HG03139 (cell line): ENCODE data around the gene SDHC.
"Not testable (repeated sequence)": the region's sequence is repeated elsewhere in the genome, so short reads cannot be mapped to it uniquely, and the experiment has no call there.

ENCODE experiments used
- ATAC-seq: cut with Tn5 transposase; IDR thresholded peaks from one replicate; pipeline ENCODE4 v1.9.1; 2021; ENCODE audit not compliant: unreplicated experiment

Gene SDHC

GRCh38 chr1:161309868-161310267 lies 4.3 kb upstream of the SDHC start, which contains the start of gene MPZ:
MPZ (minus strand) TSS chr1:161309968; CDS start chr1:161309905, 63 bp downstream.
- no peak for ATAC-seq

GRCh38 chr1:161311595-161312181 lies 2.5 kb upstream of the SDHC start:
- no peak for ATAC-seq

GRCh38 chr1:161313554-161314200 lies 504 bp upstream of the SDHC start:
- no peak for ATAC-seq

GRCh38 chr1:161315841-161316674 lies 1.9 kb downstream of the SDHC start:
- not testable (repeated sequence) for ATAC-seq

GRCh38 chr1:161324020-161324419 lies 9.8 kb downstream of the SDHC start:
- ATAC-seq = no peak

- no peak for ATAC-seq
Measured at GRCh38 chr1:161330346-161330745, 16.2 kb downstream of the SDHC start.

GRCh38 chr1:161333166-161333565 lies 19.0 kb downstream of the SDHC start:
- ATAC-seq = no peak

GRCh38 chr1:161335796-161336195 lies 21.6 kb downstream of the SDHC start:
- ATAC-seq = no peak

- ATAC-seq = no peak
Measured at GRCh38 chr1:161342177-161342576, 28.0 kb downstream of the SDHC start.

- ATAC-seq = no peak
Measured at GRCh38 chr1:161342821-161343220, 28.6 kb downstream of the SDHC start.

- ATAC-seq = no peak
Measured at GRCh38 chr1:161350671-161351070, 36.5 kb downstream of the SDHC start.

- ATAC-seq = no peak
Measured at GRCh38 chr1:161351482-161351881, 37.3 kb downstream of the SDHC start.

- ATAC-seq = no peak
Measured at GRCh38 chr1:161357073-161357472, 42.9 kb downstream of the SDHC start.

GRCh38 chr1:161359291-161359690 lies 45.1 kb downstream of the SDHC start:
- no peak for ATAC-seq

- ATAC-seq = no peak
Measured at GRCh38 chr1:161364332-161364731, 50.2 kb downstream of the SDHC start.

GRCh38 chr1:161365207-161365606 lies 51.0 kb downstream of the SDHC start:
- no peak for ATAC-seq

GRCh38 chr1:161367684-161368400 lies 53.7 kb downstream of the SDHC start, which contains the start of gene CFAP126:
CFAP126 (minus strand) TSS chr1:161367876; CDS start chr1:161367868, 8 bp downstream.
- ATAC-seq = peak; percentile 80

GRCh38 chr1:161373442-161373841 lies 59.3 kb downstream of the SDHC start:
- no peak for ATAC-seq

GRCh38 chr1:161374373-161374772 lies 60.2 kb downstream of the SDHC start:
- ATAC-seq = no peak

GRCh38 chr1:161378014-161378413 lies 63.8 kb downstream of the SDHC start:
- ATAC-seq = no peak

- no peak for ATAC-seq
Measured at GRCh38 chr1:161379071-161379470, 64.9 kb downstream of the SDHC start.
